Measurements from ENCODE around the gene DGKH. TPM values are rescaled to one million over a fixed set of nuclear protein-coding genes. Genes with fewer than 3 reads are reported as not detected.

The DGKH gene
- total and polyA plus RNA-seq, 2 of the 13 experiments (the other 11 are each of a cell fraction or from before 2014, with no cell fraction given), result 0.01 to 0.13 TPM

GRCh38 chr13:42028113-42028799 is 20.2 kb upstream of the DGKH start (continued):
- TF ChIP-seq ZNF841 (CRISPR knock-in tag; IDR thresholded peaks at IDR 0.05; ENCODE audit: borderline replicate concordance) (no peak), RORA (CRISPR knock-in tag; IDR thresholded peaks at IDR 0.05) (no peak), TP53 (CRISPR knock-in tag; conservative IDR thresholded peaks at IDR 0.05) (no peak), KAT7 (CRISPR knock-in tag; IDR thresholded peaks at IDR 0.05; ENCODE audit: borderline replicate concordance) (no peak), SRSF4 (IDR thresholded peaks at IDR 0.05; ENCODE audit: low read depth, low read length, poor library complexity, severe bottlenecking) (no peak), NR2C2 (CRISPR knock-in tag; IDR thresholded peaks at IDR 0.05; ENCODE audit: borderline replicate concordance) (no peak), HHEX (CRISPR knock-in tag; IDR thresholded peaks at IDR 0.05) (no peak), ZNF563 (CRISPR knock-in tag; IDR thresholded peaks at IDR 0.05) (0 out of 2 replicates have a peak, but pooled peaks have one; percentile 30), ZNF530 (CRISPR knock-in tag; IDR thresholded peaks at IDR 0.05; ENCODE audit: low read depth) (no peak), PHF5A (CRISPR knock-in tag; IDR thresholded peaks at IDR 0.05; ENCODE audit: low read depth, unreplicated experiment) (no peak), ZNF605 (CRISPR knock-in tag; IDR thresholded peaks at IDR 0.05) (no peak), CBFB (CRISPR knock-in tag; IDR thresholded peaks at IDR 0.05) (no peak), ZNF143 (CRISPR knock-in tag; IDR thresholded peaks at IDR 0.05) (no peak), ZBTB38 (CRISPR knock-in tag; IDR thresholded peaks at IDR 0.05) (no peak), SNAI1 (CRISPR knock-in tag; IDR thresholded peaks at IDR 0.05; ENCODE audit: borderline replicate concordance) (no peak), ZNF709 (CRISPR knock-in tag; IDR thresholded peaks at IDR 0.05) (no peak), ZFP1 (CRISPR knock-in tag; IDR thresholded peaks at IDR 0.05) (no peak), ZBTB3 (CRISPR knock-in tag; IDR thresholded peaks at IDR 0.05; ENCODE audit: borderline replicate concordance, low read depth) (no peak; the same call in 1 of the 2 replicates), TBX2 (CRISPR knock-in tag; IDR thresholded peaks at IDR 0.05; ENCODE audit: borderline replicate concordance) (peak; percentile 25; the same call in 1 of the 2 replicates), ZNF619 (CRISPR knock-in tag; IDR thresholded peaks at IDR 0.05) (no peak)
- TF ChIP-seq, protein P1, sequence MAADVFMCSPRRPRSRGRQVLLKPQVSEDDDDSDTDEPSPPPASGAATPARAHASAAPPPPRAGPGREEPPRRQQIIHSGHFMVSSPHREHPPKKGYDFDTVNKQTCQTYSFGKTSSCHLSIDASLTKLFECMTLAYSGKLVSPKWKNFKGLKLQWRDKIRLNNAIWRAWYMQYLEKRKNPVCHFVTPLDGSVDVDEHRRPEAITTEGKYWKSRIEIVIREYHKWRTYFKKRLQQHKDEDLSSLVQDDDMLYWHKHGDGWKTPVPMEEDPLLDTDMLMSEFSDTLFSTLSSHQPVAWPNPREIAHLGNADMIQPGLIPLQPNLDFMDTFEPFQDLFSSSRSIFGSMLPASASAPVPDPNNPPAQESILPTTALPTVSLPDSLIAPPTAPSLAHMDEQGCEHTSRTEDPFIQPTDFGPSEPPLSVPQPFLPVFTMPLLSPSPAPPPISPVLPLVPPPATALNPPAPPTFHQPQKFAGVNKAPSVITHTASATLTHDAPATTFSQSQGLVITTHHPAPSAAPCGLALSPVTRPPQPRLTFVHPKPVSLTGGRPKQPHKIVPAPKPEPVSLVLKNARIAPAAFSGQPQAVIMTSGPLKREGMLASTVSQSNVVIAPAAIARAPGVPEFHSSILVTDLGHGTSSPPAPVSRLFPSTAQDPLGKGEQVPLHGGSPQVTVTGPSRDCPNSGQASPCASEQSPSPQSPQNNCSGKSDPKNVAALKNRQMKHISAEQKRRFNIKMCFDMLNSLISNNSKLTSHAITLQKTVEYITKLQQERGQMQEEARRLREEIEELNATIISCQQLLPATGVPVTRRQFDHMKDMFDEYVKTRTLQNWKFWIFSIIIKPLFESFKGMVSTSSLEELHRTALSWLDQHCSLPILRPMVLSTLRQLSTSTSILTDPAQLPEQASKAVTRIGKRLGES (CRISPR knock-in tag; IDR thresholded peaks at IDR 0.05; ENCODE audit: borderline replicate concordance), result no peak
- TF ChIP-seq, protein P2, sequence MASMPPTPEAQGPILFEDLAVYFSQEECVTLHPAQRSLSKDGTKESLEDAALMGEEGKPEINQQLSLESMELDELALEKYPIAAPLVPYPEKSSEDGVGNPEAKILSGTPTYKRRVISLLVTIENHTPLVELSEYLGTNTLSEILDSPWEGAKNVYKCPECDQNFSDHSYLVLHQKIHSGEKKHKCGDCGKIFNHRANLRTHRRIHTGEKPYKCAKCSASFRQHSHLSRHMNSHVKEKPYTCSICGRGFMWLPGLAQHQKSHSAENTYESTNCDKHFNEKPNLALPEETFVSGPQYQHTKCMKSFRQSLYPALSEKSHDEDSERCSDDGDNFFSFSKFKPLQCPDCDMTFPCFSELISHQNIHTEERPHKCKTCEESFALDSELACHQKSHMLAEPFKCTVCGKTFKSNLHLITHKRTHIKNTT (CRISPR knock-in tag; IDR thresholded peaks at IDR 0.05), result no peak
- TF ChIP-seq, protein P3, sequence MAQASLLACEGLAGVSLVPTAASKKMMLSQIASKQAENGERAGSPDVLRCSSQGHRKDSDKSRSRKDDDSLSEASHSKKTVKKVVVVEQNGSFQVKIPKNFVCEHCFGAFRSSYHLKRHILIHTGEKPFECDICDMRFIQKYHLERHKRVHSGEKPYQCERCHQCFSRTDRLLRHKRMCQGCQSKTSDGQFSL (CRISPR knock-in tag; IDR thresholded peaks at IDR 0.05), result no peak
- TF ChIP-seq, protein P4, sequence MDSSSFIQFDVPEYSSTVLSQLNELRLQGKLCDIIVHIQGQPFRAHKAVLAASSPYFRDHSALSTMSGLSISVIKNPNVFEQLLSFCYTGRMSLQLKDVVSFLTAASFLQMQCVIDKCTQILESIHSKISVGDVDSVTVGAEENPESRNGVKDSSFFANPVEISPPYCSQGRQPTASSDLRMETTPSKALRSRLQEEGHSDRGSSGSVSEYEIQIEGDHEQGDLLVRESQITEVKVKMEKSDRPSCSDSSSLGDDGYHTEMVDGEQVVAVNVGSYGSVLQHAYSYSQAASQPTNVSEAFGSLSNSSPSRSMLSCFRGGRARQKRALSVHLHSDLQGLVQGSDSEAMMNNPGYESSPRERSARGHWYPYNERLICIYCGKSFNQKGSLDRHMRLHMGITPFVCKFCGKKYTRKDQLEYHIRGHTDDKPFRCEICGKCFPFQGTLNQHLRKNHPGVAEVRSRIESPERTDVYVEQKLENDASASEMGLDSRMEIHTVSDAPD (CRISPR knock-in tag; IDR thresholded peaks at IDR 0.05), result no peak
